Measurements from ENCODE around the gene BMPER.

DNA sequence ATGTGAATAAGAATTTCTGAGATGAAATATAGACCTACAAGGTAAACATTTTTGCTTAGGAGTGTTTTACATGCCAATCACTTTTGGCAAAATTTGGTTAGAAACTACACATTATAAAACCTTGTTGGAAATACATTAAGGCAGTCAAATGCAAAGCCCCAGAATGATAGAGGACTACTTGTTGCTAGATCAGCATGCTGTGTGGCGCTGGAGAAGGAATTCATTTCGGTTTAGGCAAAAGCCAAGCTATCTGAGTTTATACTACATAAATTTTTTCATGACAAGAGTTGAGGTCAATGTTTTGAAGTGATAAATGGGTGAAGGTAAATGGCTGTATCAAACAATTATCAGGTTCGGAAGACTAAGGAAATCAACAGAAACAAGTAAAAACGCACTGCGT, 2.3 kb downstream of the BMPER start:
- TF ChIP-seq, protein P1, sequence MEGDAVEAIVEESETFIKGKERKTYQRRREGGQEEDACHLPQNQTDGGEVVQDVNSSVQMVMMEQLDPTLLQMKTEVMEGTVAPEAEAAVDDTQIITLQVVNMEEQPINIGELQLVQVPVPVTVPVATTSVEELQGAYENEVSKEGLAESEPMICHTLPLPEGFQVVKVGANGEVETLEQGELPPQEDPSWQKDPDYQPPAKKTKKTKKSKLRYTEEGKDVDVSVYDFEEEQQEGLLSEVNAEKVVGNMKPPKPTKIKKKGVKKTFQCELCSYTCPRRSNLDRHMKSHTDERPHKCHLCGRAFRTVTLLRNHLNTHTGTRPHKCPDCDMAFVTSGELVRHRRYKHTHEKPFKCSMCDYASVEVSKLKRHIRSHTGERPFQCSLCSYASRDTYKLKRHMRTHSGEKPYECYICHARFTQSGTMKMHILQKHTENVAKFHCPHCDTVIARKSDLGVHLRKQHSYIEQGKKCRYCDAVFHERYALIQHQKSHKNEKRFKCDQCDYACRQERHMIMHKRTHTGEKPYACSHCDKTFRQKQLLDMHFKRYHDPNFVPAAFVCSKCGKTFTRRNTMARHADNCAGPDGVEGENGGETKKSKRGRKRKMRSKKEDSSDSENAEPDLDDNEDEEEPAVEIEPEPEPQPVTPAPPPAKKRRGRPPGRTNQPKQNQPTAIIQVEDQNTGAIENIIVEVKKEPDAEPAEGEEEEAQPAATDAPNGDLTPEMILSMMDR (conservative IDR thresholded peaks at IDR 0.05 in 1 of 2, IDR thresholded peaks at IDR 0.05 in 1 of 2; ENCODE audit: extremely low read depth in 1 of 2, insufficient read depth in 1 of 2, low read depth in 1 of 2, low read length in 2 of 2) = no peak
- no peak for TF ChIP-seq EZH2 (IDR thresholded peaks at IDR 0.05; ENCODE audit: borderline replicate concordance, low read length)

All from mammary epithelial cell (primary cell).